PC-3 (cell line): ENCODE measurements around the gene ST6GALNAC1. TPM values are rescaled to one million over a fixed set of nuclear protein-coding genes. Genes with fewer than 3 reads are reported as not detected.

Source experiments
- ATAC-seq: fragments of 200-7000 bp; cut with Tn5 transposase; 2 replicates; pipeline ENCODE4 v1.9.1; 2020; ENCODE audit warnings: mild to moderate bottlenecking, moderate library complexity
- BruUV-seq: library from RNA; stranded (reverse); fragments of 400-500 nt; replicated peaks from 2 replicates; lab custom pipeline; 2021; lab: Mats Ljungman, UMichigan
- CTCF ChIA-PET: fragments of 300-600 bp; sonication (Branson Sonifier 250); formaldehyde crosslinking; loops from one replicate; lab custom pipeline; 2022; ENCODE audit warnings: antibody characterized with exemption; lab: Charles Lee
- POLR2A ChIA-PET: fragments of 300-600 bp; sonication (Branson Sonifier 250); formaldehyde crosslinking; loops from one replicate; lab custom pipeline; 2022; ENCODE audit warnings: antibody characterized with exemption; ENCODE audit not compliant: unreplicated experiment; lab: Charles Lee
- DNase-seq: peaks from one replicate; pipeline ENCODE4 v3.0.0-alpha.2; 2015
- H2AFZ ChIP-seq: fragments of 300-600 bp; sonication (generic); 2 replicates; pipeline ENCODE4 v1.6.0; 2016; ENCODE audit warnings: antibody characterized with exemption, low read length
- H3F3A ChIP-seq: fragments of 300-600 bp; sonication (generic); one replicate; pipeline ENCODE4 v1.6.0; 2017; ENCODE audit warnings: antibody characterized with exemption, low read length, control low read depth, mild to moderate bottlenecking; ENCODE audit not compliant: unreplicated experiment
- H3K27ac ChIP-seq: fragments of 300-600 bp; sonication (generic); 2 replicates; pipeline ENCODE4 v1.5.1; 2016; ENCODE audit warnings: mild to moderate bottlenecking, low read length
- H3K27me3 ChIP-seq: fragments of 300-600 bp; sonication (generic); 2 replicates; pipeline ENCODE4 v1.6.1; 2016; ENCODE audit warnings: low read length, mixed read lengths
- H3K36me3 ChIP-seq: fragments of 300-600 bp; sonication (generic); 2 replicates; pipeline ENCODE4 v1.6.1; 2016; ENCODE audit warnings: low read depth, mixed run types, low read length, mixed read lengths
- H3K4me1 ChIP-seq: fragments of 300-600 bp; sonication (generic); 2 replicates; pipeline ENCODE4 v1.5.1; 2016; ENCODE audit warnings: low read length; ENCODE audit not compliant: insufficient read depth
- H3K4me2 ChIP-seq: fragments of 300-600 bp; sonication (generic); 2 replicates; pipeline ENCODE4 v1.6.0; 2016; ENCODE audit warnings: low read length
- H3K4me3 ChIP-seq: fragments of 300-600 bp; sonication (generic); 2 replicates; pipeline ENCODE4 v1.5.1; 2016; ENCODE audit warnings: mild to moderate bottlenecking, low read length, mixed read lengths
- H3K79me2 ChIP-seq: fragments of 300-600 bp; sonication (generic); 2 replicates; pipeline ENCODE4 v1.6.1; 2017; ENCODE audit warnings: low read length, mixed read lengths
- H3K9ac ChIP-seq: fragments of 300-600 bp; sonication (generic); 2 replicates; pipeline ENCODE4 v1.6.0; 2016; ENCODE audit warnings: mild to moderate bottlenecking, low read length
- H3K9me2 ChIP-seq: fragments of 300-600 bp; sonication (generic); replicated peaks from 2 replicates; pipeline ENCODE4 v1.6.1; 2016; ENCODE audit warnings: mixed run types, low read length, mixed read lengths
- H3K9me3 ChIP-seq: fragments of 300-600 bp; sonication (generic); 2 replicates; pipeline ENCODE4 v1.6.1; 2016; ENCODE audit warnings: low read length, mixed read lengths
- H4K20me1 ChIP-seq: fragments of 300-600 bp; sonication (generic); 2 replicates; pipeline ENCODE4 v1.6.1; 2016; ENCODE audit warnings: low read length, mixed read lengths
- EZH2 ChIP-seq: fragments of 300-600 bp; sonication (generic); IDR thresholded peaks from one replicate; pipeline ENCODE4 v1.6.1; 2017; ENCODE audit warnings: antibody characterized with exemption, mild to moderate bottlenecking, low read length; ENCODE audit not compliant: unreplicated experiment
- EZH2phosphoT487 ChIP-seq: fragments of 300-600 bp; sonication (generic); IDR thresholded peaks from 2 replicates; pipeline ENCODE4 v1.6.1; 2018; ENCODE audit warnings: mild to moderate bottlenecking, antibody characterized with exemption, low read length, borderline replicate concordance
- intact Hi-C: fragments of 100-400 bp; cut with micrococcal nuclease; formaldehyde crosslinking; loops from 2 replicates; pipeline ENCODE4 v1.9.0; 2023
- total RNA-seq: library from RNA; depleted of rRNA; stranded (reverse); fragments of >200 nt; gene quantifications from 2 replicates; pipeline ENCODE4 v1.2.3, GENCODE V29; 2014
- TF ChIP-seq, protein P1 (sequence below): fragments of 300-600 bp; sonication (generic); conservative IDR thresholded peaks from 2 replicates; pipeline ENCODE4 v1.5.1; 2017; ENCODE audit warnings: antibody characterized with exemption, low read depth, mild to moderate bottlenecking, low read length

Gene ST6GALNAC1
- total RNA-seq, 1 experiment from 2014 or later, result 4.1 TPM

DNA sequence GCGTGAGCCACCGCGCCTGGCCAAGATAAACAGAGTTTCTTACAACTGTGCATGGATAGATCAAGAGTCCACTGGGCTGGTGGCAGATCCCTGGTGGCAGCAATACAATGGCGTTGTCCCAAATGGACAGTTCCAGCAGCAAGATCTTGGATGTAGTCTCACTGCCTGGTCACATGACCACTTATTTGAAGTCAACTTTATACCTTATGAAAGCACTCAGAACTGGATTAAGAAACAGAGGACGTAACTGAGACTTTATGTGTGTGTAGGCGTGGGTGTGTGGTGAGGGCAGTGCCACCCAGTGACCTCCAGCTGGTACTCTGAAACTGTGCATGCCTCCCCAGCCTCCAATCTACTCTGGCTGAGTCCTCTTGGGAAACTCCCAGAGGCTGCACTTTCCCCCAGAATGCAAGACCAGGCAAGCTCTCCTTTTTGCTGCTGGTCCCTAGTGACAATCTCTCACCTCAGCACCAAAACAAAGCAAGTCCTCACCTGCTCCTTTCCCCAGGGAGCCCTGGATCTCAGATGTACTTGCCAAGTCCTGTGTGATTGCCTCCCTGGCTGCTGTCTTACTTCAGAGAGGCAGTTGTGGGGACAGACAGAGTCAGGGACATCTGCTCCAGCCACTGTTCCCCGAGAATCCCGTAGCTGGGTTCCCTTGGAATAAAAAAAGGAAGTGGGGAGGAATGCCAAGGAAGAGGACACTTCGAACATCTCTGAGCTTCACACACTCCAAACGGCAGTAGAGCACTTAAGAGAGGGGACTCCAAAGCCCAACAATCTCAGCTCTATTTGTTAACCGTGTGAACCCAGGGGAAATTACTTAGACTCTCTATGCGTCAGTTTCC lies 46.2 kb downstream of the ST6GALNAC1 start:
- no peaks in the 10 kb centered on the region for H3K79me2 ChIP-seq
- no peaks in the 10 kb centered on the region for H3K27me3 ChIP-seq
- H3F3A ChIP-seq, result no peaks in the 10 kb centered on the region
- no peaks in the 10 kb centered on the region for H4K20me1 ChIP-seq
- intact Hi-C loops, result no loop called here
- ChIA-PET POLR2A (no interaction called here), CTCF (no interaction called here)
- TF ChIP-seq EZH2phosphoT487, result no peak
- no peak for TF ChIP-seq EZH2
- TF ChIP-seq, protein P1, sequence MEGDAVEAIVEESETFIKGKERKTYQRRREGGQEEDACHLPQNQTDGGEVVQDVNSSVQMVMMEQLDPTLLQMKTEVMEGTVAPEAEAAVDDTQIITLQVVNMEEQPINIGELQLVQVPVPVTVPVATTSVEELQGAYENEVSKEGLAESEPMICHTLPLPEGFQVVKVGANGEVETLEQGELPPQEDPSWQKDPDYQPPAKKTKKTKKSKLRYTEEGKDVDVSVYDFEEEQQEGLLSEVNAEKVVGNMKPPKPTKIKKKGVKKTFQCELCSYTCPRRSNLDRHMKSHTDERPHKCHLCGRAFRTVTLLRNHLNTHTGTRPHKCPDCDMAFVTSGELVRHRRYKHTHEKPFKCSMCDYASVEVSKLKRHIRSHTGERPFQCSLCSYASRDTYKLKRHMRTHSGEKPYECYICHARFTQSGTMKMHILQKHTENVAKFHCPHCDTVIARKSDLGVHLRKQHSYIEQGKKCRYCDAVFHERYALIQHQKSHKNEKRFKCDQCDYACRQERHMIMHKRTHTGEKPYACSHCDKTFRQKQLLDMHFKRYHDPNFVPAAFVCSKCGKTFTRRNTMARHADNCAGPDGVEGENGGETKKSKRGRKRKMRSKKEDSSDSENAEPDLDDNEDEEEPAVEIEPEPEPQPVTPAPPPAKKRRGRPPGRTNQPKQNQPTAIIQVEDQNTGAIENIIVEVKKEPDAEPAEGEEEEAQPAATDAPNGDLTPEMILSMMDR, result no peak
- no peak overlapping the region for H2AFZ ChIP-seq
- DNase-seq (peak; percentile 42), ATAC-seq (no peak)
- no TSS peak for BruUV-seq
- H3K9me2 ChIP-seq, result no peaks in the 10 kb centered on the region
- H3K4me3 ChIP-seq, result no peak overlapping the region
- no peaks in the 10 kb centered on the region for H3K36me3 ChIP-seq
- H3K9ac ChIP-seq, result no peak overlapping the region
- peaks cover 51% of the 10 kb centered on the region for H3K4me1 ChIP-seq
- H3K27ac ChIP-seq, result peak overlapping the region; percentile 16; the same call in 1 of the 2 replicates
- H3K9me3 ChIP-seq, result no peaks in the 10 kb centered on the region
- no peak overlapping the region for H3K4me2 ChIP-seq

DNA sequence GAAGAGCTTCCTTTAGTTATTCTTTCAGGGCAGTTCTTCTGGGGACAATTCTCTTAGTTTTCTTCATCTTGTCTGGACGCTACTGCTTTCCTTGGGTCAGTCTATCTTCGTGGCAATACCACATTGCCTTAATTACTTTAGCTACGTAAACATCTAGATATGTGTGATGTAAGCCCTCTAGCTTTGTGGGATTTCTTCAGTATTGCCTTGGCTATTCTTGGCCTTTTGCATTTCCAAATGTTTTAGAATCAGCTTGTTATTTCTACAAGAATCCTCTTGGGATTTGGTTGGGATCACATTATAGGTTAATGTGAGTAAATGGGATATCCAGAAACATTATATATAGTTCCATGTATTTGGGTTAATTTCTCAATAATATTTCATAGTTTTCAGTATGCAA lies 48.9 kb downstream of the ST6GALNAC1 start:
- no peaks in the 10 kb centered on the region for H3F3A ChIP-seq
- H3K9me3 ChIP-seq, result no peaks in the 10 kb centered on the region
- ATAC-seq, result no peak
- peaks cover 34% of the 10 kb centered on the region for H3K4me1 ChIP-seq
- H3K4me2 ChIP-seq, result no peak overlapping the region
- CTCF ChIA-PET, result interaction anchor here (0.6 kb wide), 2 partner anchors 16 to 78 kb away, joined by 3 read pairs; no protein-coding TSS in a partner anchor
- no peak for DNase-seq
- no peak overlapping the region for H2AFZ ChIP-seq
- no peak overlapping the region for H3K9ac ChIP-seq
- no peaks in the 10 kb centered on the region for H3K27me3 ChIP-seq
- intact Hi-C loops, result no loop called here
- H3K27ac ChIP-seq, result no peak overlapping the region
- no peak overlapping the region for H3K4me3 ChIP-seq
- H3K36me3 ChIP-seq, result no peaks in the 10 kb centered on the region
- H4K20me1 ChIP-seq, result no peaks in the 10 kb centered on the region
- H3K9me2 ChIP-seq, result no peaks in the 10 kb centered on the region
- H3K79me2 ChIP-seq, result no peaks in the 10 kb centered on the region
- no peak for TF ChIP-seq EZH2
- TF ChIP-seq, protein P1, result no peak
- TF ChIP-seq EZH2phosphoT487, result no peak
- BruUV-seq, result no TSS peak
- POLR2A ChIA-PET, result interaction anchor here (0.6 kb wide), 1 partner anchor 32 kb away, joined by 12 read pairs; no protein-coding TSS in a partner anchor
